Left renal cortex interstitium (tissue), 4 donors: ENCODE results near the gene PAXIP1. TPM values are rescaled to one million over a fixed set of nuclear protein-coding genes. Genes with fewer than 3 reads are reported as not detected.

Source experiments
- DNase-seq, 4 donors: peaks; one replicate each; pipeline ENCODE4 v3.0.0-alpha.2; 2013; ENCODE audit warnings: low read depth in 4 of 4, low spot score in 2 of 4, missing footprints in 1 of 4
- polyA plus RNA-seq, 4 donors: library from polyadenylated mRNA; unstranded; fragments of 120-200 nt; gene quantifications; one replicate each; pipeline ENCODE4 v1.2.1, GENCODE V29; 2013; ENCODE audit not compliant: insufficient read length in 4 of 4

The PAXIP1 gene
- polyA plus RNA-seq, 4 donors = 18.8 to 24.4 (median 21.5) TPM

DNA sequence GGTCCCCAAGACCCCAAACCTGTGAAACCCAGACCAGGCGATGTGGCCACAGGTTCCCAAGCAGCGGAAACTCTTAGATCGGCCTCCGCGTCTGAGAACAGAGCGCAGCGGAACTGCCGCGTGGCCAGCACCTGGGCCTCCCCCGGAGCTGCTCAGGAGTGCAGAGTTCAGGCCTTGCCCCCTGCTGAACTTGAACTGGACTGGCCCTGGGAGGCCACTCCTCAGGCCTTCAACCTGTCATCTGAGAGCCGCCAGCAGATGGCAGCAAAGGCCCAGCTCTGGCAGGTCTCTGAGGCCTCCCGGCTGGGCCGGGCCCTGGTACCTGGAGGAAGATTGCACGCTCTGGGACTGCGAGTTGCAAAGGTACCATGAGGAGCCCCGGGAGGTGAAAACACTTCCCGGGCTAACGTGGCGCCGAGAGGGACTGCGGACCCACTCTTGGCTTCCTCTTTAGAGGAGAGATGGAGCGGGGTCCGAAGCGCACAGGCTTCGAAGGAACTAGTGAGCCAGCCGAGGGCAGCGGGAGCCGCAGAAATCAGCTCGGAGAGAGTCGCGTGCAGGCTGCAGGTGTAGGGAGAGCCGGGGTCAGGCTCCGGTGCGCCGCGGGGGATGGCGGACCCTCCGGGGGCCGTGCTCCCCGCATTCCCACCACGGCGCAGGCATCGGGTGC lies 89.2 kb downstream of the PAXIP1 start:
- peak; percentile 53 to 68 (median 60) for DNase-seq

DNA sequence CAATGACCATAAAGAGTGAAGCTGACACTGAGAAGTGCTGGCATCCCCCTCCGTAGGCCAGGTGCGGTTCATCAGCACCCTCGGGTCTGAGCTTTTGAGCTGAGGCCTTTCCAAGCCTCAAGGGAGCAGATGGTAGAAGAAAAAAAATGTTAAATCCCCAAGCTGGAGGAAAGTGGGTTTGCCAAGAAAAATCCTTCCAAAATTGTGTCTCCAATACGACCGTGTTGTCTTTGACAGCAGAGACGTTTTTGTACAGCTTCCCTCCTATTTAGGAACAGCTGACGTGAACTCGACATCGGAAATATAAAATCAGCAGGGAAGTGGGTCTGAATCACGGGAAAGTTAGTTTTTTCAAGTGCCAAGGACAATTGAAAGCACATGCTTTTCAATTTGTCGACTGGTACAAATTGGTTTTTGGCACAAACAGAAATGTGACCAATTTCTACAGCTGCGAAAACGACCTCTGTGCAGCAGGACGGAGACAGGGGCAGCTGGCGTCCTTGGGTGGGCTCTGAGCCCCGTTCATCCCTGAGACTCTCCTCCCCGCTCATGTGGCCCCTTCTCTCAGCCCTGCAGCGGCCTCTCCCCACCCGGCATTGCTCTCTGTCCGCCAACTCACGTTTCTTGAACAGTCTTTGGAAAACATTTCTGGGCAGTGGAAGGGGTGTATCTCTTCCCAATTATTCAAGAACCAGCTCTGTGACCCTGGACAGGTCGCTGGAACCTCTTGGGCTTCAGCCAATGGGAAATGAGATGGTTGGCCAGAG lies 89.9 kb downstream of the PAXIP1 start:
- DNase-seq = no peak

DNA sequence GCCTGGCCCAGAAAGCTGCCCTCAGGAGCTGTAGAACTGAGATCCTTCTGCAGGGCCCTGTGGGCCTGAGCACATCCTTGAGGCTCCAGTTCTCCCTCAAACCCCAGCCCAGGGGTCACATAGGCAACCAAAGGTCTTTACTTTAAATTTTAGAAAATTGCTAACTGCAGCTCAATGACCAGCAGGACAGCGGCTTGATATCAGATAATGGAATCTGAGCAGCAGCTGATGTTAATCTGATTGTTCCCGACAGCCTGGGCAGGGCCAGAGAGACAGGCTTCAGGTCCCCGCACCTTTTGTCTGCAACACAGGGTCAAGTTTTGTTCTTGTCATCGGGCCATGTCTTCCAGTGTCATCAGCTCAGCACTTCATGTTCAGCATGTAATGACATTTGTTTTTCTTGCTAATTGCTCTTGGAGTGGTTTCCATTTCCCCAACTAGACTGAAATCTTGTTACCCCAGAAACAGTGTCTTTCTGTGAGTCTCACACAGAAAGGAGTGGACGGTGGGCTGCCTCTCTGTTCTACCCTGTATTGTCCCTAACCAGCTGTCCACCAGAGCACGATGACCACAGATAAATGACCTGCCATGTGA lies 91.0 kb downstream of the PAXIP1 start:
- no peak for DNase-seq

GRCh38 chr7:154911411-154911810 lies 91.5 kb downstream of the PAXIP1 start:
- DNase-seq = no peak

- no peak for DNase-seq
These were observed 91.9 kb downstream of the PAXIP1 start for GRCh38 chr7:154910977-154911376.

DNA sequence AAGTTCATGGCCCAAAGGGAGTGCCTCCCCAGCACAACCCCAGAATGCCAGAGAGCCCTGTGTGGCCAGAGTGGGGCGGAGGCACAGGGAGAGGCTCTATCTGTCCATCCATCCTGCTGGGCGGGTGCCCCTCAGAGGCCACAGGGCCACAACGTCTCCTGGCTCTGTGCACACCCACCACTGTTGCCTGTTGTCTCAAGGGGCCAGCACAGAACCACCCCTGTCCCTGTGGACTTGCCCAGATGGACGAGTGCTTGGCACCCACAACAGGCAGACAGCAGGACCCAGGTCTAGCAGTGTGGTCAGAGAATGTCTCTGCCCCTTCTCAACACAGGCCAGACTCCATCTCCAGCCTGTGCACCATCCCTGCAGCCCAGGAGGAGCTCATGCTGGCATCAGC lies 92.8 kb downstream of the PAXIP1 start:
- no peak for DNase-seq

DNA sequence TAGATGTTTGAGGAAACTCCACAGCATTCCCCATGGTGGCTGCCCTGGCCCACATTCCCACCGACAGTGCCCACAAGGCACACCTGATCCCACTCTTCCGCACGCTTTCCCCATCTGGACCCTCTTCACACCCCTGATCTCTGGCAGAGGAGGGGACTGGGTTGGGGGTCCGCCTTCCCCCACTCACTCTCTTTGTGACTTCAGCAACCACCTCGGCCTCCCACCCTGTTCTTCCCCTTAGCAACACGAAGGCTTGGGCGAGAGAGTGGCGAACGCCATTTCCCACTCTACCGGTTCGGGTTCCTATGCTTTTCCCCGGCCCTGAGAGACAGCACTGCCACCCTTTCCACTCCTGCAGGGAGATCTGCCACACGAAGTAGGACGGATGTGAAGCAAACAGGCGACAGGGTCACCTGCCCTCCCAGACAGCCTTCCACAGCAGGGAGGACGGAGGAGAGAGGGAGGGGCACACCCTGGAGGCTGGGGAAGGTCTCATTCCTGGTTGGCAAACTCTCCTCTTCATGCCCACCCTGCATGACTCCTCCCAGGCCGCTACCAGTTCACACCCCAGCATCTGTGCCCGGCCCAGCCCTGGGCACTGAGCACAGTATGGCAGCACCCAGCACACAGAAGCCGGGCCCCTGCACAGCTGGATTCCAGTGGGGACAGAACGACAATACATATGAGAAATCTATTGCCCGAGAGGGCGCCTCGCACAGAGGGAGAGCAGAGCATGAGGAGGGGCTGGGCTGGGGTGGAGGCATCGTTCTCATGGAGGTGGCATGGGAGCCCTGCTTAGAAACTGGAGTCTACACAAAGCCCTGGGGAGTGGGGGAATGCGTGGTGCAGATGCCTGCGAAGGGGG lies 93.5 kb downstream of the PAXIP1 start:
- no peak for DNase-seq

DNA sequence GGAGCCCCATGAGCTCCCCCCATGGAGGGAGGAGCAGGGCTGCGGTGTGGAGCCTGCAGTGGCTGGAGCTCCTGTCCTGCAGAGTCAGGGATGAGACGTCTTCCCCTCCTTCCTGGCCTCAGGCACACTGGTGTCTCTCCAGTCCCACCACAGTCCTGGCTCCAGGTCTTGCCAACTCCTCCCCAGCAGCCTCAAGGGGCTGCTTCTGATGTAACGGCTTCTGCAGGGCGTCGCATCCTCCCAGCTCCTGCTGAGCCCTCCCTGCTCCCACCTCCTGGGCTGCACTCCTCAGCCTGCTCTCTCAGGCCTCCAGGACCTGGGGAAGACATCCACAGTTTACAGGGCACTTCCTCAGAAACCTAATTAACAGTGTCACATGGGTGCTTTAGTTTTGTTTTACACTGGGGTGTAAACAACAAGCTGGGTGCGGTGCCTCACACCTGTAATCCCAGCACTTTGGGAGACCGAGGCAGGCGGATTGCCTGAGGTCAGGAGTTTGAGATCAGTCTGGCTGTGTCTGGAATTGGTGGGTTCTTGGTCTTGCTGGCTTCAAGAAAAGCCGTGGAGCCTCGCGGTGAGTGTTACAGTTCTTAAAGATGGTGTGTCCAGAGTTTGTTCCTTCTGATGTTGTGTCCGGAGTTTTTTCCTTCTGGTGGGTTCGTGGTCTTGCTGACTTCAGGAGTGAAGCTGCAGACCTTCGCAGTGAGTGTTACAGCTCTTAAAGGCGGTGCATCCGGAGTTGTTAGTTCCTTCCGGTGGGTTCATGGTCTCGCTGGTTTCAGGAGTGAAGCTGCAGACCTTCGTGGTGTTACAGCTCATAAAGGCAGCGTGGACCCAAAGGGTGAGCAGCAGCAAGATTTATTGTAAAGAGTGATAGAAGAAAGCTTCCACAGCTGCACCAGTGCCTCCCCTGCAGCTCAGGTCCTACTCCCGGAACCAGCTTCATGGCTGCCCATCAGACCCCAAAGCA lies 95.0 kb downstream of the PAXIP1 start:
- DNase-seq = no peak

GRCh38 chr7:154906736-154907355 lies 96.1 kb downstream of the PAXIP1 start:
- DNase-seq = no peak

GRCh38 chr7:154906201-154906600 lies 96.7 kb downstream of the PAXIP1 start:
- DNase-seq = no peak

DNA sequence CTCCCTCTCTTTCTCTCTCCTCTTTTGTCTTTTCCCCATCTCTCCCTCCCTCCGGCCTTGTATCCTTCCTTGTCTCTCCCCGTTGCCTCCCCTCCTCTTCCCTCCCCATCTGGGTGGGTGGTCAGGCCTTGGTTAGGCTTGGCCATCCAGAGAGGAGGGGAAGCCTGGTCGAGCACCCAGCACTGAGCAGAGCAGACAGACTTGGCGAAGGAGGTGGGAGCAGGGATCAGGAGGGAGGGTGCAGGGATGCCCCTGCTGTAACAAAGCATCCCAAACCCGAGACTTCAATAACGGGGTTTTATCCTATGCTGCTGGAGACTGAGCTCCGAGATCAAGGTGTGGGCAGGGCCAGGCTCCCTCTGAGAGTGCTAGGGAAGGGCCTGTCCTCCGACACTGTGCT lies 97.3 kb downstream of the PAXIP1 start:
- DNase-seq = no peak

DNA sequence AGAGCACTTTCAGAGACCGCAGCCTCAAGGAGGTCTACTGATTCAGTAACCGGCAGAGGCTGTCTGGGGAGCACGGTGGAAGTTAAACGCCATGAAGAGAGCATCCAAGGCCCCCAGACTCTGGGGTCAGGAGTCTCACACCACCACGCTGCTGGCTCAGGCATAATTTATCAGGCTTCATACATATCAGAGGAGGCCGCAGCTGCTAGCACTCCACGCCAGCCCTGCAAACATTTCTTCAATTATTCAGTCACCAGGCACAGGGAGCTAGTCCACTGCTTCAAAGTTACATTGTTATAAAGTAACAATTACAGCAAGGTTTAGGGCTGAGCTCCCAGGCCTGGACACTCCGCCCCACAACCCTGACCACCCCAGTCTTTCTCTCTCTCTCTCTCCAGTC lies 97.8 kb downstream of the PAXIP1 start:
- DNase-seq = no peak

DNA sequence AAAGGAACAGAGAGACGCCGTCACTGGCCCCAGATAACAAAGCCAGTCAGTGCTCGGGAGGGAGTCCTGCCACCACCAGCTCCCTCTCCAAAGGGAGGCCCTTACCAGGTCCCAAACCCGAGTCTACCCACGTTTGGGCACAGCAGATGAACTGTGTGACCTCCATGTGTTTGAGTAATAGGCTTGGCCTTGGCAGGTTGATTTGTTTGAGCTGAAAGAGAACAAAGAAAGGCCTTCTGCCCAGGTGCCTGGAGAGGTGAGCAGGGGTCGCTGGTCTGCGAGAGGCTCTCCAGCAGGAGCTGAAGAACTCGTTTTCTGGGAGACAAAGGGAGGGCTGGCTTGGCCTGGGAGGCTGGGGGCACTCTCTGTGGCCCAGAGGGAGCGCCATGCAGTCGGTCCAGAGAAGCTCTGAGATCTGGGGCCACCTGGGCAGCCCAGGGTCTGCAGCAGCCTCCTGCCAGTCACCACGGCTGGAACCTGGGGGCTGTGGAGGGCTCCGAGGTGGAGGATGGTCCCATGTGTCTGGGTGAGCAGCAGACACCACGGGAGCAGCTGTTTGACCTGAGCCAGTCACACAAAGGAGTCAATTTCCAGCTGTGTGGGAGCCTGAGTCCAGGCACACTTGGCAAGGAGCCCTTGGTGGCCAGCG lies 99.7 kb downstream of the PAXIP1 start:
- DNase-seq = no peak

DNA sequence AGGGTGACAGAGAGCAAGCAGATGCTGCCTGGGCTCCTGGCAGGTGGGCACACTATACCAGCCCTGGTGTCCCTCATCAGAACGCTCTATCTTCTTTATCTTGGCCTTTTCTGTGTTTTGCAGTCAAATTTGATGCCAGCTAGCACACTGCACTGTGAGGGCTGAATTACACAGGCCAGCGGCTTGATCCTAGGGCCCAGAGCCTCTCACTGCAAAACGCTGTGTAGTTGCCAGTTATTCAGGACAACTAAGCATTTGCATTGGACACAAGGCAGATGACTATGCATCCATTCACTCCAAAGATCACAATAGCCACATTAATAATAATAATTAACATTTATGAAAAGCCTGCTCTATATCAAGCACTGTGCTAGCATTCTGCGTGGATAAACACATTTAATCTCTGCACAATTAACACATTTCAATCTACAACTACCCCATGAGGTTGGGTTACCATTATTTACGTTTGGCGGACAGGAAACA lies 100.3 kb downstream of the PAXIP1 start:
- DNase-seq = no peak

DNA sequence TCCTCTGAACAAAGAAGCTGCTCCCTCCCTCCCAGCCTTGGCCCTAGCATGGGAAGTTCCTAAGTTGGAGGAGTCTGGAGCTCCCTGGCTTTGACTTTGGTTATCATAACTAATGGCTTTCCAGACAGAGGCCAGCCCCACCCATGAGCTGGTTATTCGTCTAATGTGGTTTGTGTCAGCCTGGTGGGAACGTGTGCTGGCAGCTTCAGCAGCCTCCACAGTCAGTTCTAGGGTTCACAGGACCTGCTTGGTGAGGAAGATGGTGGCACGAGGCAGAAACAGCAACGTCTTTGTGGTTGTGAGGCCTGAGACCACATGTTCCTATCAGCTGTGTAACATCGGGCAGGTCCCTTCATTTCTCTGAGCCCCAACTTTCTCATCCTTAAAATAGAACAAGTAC lies 103.1 kb downstream of the PAXIP1 start:
- no peak for DNase-seq

GRCh38 chr7:154898973-154899855 lies 103.7 kb downstream of the PAXIP1 start:
- DNase-seq = no peak

DNA sequence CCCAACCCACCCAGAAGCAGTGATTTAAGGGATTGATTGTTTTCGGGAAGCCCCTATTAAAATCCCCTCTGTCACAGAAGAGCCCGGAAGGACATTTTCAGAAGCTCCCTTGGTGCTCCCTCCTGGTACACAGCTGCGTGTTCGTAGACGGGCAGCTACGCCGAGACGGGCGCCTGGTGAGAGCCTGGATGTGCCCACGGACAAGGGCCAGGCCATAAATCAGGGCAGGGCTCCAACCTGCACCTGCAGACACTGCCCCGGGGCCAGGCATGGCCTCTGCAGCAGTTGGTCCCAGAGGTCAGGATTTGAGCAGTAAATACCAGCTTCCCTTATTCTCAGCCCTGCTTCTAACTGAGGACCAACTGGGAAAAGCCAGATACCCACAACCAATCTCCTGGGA lies 106.8 kb downstream of the PAXIP1 start:
- DNase-seq = no peak
